Embryonic facial prominence (tissue), 1 donor: ENCODE measurements around the gene ZBTB12.
"Not testable (repeated sequence)": the region's sequence is repeated elsewhere in the genome, so short reads cannot be mapped to it uniquely, and the experiment has no call there.

Experiments used
- DNase-seq: peaks from one replicate; pipeline ENCODE4 v3.0.0-alpha.2; 2016; ENCODE audit errors: extremely low spot score

The ZBTB12 gene

DNA sequence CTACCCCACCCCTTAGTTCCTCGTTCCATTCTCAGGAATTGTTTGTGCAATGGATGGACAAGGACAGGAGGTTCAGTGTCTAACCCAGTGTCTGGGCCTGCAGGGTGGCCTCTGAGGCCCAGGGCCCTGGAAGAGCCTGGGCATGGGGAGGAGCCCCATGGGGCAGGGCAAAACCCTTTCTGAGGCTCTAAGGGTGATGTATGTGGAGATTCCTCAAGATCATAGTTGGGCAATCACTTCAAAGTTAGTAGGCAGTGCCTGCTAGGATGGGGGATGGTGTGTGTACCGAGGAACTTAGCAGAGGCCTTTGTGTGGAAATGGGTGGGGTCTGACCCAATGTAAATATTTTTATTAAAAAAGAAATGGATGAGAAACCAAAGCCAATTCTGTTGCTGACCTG is 18.9 kb upstream of the ZBTB12 start:
- no peak for DNase-seq

DNA sequence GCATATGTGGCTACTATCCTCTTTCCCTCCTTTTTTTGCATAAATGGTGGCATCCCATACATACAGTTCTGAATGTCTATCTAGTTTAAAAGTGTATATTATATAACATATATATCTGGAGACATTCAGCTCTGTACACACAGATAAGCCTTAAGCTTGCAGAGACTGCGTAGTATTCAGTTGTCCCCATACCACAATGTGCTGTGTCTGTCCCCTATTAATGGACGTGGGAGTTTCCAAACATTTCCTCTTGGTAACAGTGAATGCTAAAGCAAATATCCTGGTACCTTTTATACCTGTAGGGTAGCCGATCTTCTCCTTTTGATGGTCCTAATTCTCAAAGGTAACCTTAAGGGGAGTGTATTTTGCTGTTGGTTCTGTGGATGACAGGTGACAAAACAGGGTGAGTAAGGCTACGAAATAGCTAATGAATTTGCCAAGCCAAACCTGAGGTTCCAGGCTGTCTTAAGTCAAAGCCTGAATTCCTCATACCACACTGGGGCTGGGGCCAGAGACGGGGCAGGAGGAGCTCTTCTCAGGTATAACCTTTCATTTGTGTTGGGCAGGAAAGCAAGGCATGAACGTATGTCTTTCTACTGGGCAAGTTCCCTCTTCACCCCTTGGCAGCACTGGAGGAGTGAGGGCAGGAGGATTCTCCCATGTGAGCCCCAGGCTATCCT is 17.9 kb upstream of the ZBTB12 start:
- DNase-seq: no peak

DNA sequence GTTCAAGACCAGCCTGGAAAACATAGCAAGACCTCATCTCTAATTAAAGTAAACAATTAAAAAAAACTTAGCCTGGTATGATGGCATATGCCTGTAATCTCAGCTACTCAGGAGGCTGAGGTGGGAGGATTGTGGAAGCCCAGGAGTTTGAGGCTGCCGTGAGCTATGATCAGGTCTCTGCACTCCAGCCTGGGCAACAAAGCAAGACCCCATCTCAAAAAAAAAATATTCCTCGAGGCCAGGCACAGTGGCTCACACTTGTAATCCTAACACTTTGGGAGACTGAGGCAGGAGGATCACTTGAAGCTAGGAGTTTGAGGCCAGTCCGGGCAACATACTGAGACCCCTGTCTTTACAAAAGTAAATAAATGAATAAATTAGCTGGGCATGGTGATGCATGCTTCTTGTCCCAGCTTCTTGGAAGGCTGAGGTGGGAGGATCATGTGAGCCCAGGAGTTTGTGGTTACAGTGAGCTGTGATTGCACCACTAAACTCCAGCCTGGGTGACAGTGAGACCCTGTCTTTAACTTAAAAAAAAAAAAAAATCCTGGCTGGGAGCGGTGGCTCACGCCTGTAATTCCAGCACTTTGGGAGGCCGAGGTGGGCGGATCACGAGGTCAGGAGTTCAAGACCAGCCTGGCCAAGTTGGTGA is 16.3 kb upstream of the ZBTB12 start:
- no peak for DNase-seq

DNA sequence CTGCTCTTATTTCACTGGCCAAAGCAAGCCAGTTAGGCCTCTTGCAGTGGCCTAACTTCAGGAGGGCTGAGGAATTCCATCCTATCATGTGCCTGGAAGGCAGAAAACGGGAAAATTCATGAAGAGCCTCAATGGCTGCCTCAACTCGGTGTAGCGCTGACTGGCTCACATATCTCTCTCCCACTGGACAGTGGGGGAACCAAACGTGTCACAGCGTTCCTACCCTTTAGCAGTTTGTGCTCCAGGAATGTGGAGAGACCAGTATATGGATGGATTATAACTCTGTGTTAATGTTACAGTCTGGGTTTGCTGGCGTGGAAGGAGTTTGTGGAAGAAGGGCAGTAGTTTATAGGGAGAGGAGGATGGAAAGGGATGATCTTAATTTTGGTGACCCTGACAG is 13.9 kb upstream of the ZBTB12 start:
- no peak for DNase-seq

DNA sequence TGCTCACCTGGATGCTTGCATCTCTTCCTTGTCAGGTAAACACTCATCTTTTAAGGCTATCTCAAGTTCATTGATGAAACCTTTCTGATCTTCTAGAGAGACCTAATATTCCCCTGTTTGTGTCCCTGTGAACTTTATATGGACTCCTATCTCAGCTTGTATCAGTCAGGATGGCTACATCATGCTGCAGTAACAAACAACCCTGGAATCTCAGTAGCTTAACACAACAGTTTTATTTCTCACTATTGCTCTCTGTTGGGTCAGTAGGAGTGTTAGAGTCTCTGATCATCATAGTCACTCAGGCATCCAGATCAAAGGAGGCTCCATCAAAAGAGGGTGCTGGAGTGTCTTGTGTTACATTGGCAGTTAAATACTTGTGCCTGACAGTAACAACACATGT is 13.5 kb upstream of the ZBTB12 start:
- no peak for DNase-seq

DNA sequence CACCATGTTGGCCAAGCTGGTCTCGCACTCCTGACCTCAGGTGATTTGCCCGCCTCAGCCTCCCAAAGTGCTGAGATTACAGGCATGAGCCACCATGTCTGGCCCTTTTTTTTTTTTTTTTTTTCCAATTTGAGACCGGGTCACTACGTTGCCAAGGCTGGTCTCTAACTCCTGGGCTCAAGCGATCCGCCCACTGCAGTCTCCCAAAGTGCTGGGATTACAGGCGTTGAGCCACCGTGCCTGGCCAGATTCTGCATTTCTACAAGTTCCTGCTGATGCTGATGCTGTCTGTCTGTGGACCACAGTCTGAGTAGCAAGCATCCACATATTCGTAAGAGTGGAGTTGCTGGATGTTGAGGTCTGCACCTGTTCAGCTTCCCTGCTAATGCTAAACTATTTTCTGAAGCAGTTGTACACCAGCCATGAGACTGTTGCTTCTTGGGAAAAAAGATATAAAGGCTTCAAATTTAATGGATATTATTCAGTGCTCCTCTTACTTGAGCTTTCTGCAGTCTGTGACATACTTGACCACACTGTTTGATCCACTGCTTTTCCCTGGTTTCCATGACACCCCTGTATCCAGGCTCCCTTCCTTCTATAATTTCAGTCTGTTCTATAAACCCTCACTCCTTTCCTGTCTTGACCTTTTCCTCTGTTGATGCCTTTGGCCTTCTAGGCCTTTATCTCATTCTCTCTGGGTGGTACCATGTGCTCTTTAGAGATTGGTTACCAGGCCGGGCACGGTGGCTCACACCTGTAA is 10.1 kb upstream of the ZBTB12 start:
- no peak for DNase-seq

DNA sequence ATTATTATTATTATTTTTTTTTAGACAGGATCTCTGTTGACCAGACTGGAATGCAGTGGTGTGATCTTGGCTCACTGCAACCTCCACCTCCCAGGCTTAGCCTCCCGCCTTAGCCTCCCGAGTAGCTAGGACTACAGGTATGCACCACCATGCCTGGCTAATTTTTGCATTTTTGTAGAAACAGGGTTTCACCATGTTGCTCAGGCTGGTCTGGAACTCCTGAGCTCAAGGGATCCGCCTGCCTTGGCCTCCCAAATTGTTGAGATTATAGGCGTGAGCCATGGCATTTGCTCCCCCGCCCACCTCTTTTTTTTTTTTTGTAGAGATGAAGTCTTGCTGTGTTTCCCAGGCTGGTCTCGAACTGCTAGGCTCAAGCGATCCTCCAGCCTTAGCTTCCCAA is 7.4 kb upstream of the ZBTB12 start:
- DNase-seq: not testable (repeated sequence)

DNA sequence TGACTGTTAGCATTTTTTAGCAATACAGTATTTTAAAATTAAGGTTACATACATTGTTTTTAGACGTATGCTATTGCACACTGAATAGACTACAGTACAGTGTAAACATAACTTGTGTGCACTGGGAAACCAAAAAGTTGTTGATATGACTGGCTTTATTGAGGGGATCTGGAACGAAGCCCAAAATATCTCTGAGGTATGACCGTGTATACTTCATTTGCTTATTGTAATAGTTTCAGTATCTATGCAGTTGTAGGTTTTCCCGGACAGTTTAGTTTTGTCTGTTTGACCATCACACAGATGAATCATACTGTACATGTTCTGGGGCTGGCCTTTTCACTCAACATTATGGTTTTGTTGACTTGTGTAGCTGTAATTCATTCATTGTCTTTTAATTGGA is 6.9 kb upstream of the ZBTB12 start:
- DNase-seq: no peak

DNA sequence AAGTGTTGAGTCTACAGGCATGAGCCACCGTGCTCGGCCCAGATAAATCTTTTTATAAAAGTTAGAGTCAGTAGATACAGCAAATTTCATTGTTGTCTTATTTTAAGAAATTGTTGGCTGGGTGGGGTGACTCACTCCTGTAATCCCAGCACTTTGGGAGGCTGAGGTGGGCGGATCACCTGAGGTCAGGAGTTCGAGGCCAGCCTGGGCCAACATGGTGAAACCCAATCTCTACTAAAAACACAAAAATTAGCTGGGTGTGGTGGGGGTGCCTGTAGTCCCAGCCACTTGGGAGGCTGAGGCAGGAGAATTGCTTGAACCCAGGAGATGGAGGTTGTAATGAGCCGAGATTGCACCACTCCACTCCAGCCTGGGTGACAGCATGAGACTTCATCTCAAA is 6.4 kb upstream of the ZBTB12 start:
- DNase-seq: not testable (repeated sequence)

DNA sequence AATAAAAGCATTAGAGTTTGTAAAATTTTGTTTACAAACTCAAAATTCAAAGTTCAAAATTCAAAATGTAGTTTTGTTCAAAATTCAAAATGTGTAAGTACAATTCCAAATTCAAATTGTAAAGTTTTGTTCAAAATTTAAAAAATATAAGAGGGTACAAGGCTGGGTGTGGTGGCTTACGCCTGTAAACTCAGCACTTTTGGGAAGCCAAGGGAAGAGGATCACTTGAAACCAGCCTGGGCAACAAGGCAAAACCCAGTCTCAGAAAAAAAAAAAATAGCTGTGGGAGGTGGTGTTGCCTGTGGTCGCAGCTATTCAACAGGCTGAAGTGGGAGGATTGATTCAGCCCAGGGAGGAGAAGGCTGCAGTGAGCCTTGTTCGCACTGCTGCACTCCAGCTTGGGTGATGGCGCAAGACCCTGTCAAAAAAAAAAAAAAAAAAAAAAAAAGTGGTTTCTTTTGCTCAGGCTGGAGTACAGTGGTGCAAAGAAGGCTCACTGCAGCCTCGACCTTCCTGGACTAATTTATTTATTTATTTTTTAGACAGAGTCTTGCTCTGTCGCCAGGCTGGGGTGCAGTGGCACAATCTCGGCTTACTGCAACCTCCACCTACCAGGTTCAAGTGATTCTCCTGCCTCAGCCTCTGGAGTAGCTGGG is 5.4 kb upstream of the ZBTB12 start:
- DNase-seq: no peak

DNA sequence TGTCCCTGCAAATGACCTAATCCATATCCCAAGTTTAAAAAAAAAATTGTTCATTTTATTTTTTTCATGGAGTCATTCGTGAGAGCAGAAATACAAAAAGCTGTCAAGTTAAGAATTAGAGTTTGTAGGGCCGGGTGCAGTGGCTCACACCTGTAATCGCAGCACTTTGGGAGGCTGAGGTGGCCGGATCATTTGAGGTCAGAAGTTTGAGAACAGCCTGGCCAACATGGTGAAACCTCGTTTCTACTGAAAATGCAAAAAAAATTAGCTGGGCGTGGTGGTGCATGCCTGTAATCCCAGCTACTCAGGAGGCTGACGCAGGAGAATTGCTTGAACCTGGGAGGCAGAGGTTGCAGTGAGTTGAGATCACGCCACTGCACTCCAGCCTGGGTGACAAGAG is 4.8 kb upstream of the ZBTB12 start:
- DNase-seq: not testable (repeated sequence)

DNA sequence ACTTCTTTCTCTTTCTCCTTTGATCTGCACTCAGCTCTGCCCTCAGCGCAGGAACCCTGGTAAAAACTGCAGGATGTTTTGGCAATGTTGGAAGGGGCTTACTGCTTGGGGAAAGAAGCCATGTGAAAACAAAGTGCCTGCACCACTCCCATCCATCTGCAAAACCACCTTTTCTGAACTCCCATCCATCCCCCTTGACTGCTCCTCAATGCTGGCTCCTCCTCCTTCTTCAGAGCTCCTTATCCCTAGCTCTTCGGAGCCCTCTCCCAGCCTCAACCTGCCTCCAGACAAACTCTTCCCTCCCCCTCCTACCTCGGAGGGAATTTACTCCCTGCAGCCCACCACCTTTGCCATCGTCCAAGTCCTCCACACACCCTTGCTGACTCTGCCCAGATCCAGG is 4.2 kb upstream of the ZBTB12 start:
- no peak for DNase-seq

DNA sequence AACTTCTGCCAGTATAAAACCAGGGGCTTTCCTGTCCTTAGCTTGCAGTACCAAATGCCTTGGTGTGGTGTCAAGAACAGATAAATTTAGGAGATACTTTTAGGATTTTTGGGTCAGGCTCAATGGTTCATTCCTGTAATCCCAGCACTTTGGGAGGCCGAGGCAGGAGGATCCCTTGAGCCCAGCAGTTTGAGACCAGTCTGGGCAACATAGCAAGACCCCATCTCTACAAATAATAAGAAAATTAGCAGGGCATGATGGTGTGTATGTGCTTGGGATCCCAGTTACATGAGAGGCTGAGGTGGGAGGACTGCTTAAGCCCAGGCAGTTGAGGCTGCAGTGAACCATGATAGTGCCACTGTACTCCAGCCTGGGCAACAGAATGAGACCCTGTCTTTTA is 3.2 kb upstream of the ZBTB12 start:
- no peak for DNase-seq

DNA sequence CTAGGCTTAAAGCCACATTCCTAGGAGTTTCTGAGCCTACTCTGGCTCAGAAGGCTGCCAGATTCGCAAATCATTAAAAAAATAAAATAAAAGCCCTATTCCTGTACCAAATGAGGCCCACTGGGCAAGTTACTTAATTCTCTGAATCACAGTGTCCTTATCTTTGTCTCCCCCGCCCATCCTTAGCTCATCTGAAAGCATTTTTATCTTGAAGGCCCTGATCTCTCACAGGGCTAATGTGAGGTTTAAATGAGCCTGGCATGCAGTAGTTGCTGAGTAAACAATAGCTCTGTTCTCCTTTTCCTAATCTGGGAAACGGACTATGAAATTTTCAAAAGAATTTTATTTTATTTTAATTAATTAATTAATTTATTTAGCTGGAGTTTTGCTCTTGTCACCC is 2.1 kb upstream of the ZBTB12 start:
- no peak for DNase-seq

DNA sequence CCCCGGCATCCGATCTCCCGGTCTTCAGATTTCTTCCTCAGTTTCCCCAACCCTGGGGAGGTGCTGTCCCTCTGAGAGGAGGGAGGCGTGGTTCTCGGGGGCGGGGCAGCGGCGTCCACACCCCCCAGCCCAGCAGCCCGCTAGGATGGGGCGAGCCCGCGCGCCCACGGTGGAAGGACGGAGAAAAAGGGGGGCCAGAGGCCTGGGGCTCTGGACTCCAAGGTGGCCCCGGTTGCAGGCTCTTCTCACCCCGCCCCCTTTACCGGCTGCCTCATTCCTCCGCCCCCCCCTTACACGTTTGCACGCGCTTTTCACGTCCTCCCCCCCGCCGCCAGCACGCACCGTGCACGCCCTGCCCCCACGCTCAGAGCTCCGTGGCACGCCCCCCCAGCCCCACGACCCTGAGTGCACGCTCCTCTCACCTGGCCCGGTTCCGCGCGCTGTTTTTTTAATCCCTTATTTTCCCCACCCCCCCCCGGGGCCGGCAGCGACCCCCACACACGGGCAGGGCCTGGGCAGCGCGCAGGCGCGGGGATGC is 402 bp downstream of the ZBTB12 start:
- DNase-seq: no peak

DNA sequence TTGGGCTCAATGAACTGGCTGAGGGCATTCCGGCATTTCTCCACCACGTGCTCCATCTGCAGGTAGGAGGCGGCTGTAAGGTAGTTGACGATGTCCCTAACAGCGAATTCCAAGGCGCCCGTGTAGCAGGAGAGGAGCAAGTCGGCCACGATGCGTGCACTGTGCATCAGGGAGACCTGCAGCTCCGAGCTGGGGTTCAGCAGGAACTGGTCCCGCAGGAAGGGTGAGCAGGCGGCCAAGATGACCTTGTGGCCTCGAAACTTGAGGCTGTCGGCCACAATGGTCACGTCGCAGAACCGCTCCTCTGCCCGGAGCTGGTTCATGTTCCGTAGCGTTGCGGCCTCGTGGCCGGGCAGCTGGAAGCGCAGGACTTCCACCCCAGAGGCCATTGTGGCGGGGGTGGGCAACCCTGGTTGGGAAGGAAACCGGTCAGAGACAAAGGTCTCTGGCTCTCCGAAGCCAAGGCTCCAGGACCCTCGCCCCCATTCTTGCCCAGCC is 920 bp downstream of the ZBTB12 start:
- no peak for DNase-seq

DNA sequence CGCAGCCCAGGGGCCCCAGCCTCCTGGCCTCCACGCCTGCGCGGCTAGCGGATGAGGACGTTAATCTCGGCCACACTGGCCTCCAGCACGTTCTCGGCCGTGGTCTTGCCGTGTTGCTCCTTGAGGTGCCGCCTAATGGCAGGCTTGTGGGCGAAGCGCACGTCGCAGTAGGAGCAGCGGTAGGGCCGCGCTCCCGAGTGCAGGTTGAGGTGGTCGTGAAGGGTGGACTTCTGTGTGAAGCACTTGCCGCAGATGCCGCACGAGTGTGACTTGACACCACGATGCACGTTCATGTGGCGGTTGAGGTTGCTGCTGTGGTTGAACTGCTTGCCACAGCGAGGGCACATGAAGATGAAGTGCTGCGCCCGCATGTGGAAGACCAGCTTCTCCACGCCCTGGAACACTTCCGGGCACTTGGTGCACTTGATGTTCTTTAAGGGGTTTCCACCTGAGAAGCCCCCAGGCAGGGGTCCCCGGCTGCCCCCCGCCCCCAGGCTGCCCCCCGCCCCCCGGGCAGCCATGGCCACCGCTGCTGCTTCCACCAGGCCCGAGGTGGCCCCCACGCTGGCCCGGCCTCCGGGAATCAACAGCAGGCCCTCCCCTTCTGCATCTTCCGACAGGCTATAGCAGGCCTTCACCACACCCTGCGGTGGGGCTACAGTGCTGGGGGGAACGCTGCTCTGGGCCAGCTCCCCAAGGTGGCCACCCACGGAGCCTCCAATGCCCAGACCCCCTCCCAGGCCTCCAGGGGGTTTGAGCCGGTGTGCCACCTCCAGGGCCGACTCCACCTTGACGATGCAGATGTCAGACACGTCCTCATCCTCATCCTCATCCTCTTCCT is 1.8 kb downstream of the ZBTB12 start:
- DNase-seq: no peak

DNA sequence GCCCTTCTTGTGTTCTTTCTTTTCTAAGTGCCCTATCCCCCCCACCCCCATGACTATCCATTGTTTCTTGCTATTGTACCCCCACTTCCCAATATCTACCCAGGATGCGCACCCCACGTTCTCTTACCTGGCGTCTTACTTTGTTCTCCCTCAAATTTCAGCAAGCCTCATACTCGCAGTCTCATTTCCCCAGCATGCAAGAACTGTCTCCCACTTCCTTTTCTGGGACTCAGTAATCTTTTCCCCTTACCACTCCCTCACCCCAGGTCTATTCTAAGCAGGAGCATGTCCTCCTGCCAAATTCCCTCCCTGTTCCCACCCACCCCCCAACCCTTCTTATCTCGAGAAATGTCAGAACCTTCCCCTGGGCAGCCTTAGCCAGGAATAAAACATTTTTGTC is 2.7 kb downstream of the ZBTB12 start:
- no peak for DNase-seq

DNA sequence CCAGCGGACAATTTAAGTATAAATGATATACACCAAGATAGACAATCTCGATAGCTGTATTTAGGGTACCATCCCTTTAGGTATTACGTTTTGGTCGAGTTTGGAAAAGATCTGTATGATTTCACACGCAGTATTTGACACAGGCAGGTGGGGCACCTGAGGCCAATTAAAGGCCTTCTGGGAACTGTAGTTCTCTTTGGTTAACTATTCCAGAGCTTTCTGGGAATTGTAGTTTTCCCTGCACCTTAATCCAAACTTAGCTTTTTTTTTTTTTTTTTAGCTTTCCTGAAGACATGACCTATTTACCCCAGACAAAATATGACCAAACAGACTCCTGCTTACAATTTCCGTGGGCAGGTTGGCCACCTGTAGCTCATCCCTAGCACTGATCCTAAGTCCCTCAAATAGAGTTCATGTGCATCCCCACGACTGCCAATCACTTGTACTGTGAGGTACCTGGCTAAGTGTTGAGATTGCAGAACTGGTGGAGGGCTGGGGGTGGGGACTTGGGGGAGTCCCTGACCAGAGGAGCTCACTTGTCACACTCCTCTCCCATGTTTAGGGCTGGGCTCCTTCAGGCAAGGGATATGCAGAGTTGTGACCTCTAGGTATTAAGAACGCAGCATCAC is 3.4 kb downstream of the ZBTB12 start:
- DNase-seq: no peak

DNA sequence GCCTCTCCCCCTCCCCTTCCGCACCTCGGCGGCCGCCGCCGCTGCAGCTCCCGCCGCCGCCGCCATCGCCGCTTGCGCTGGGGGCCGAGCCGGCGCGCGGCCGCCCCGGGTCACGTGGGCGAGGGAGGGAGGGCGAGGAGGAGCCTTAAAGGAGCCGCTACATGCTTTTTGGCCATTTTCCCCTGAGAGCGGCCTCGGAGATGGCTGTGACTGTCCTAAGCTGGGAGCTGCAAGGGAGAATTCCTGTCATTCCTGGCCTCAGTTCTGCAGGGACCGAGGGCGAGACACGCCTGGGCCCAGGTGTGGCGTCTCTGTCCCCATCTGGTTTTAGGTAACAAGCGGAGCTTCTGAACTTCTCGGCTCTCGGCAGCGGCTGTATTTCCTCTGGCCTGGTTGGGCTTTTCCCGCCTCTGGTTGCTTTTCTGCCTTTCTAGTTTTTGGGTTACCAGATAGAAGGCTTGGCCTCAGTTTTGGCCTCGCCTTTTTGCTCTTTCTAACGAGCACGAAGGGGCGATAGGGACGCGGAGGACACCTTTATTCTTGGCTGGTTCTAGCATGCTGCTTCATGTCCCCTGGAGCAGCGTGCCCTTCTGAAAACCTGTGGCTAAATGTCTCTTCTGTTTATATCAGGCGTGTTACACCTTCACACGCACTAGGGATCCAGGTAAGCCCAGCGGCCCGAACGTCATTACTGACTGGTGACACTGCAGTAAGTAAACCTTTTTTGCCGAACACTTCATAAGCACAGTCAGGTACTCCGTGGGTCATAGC is 4.1 kb downstream of the ZBTB12 start, which contains the start of gene EHMT2:
Gene EHMT2, minus strand, starts transcription at position 87 of the 771 bp plus-strand sequence. Its CDS starts 21 bp downstream, at position 66.
- DNase-seq: peak; percentile 63
